Neuron (in vitro differentiated cells): Measurements from ENCODE around the gene SCAF1.
"Not testable (repeated sequence)": the region's sequence is repeated elsewhere in the genome, so short reads cannot be mapped to it uniquely, and the experiment has no call there.

Experiments used
- H2AFZ ChIP-seq: one replicate; pipeline ENCODE4 v1.6.1; 2013; ENCODE audit warnings: low read depth, mild to moderate bottlenecking, inconsistent platforms, low read length, moderate library complexity
- H3K27me3 ChIP-seq: one replicate; pipeline ENCODE4 v1.6.1; 2013; ENCODE audit warnings: low read length; ENCODE audit not compliant: insufficient read depth
- H3K36me3 ChIP-seq: one replicate; pipeline ENCODE4 v1.6.1; 2013; ENCODE audit warnings: low read length; ENCODE audit not compliant: insufficient read depth
- H3K4me1 ChIP-seq: one replicate; pipeline ENCODE4 v1.6.1; 2013; ENCODE audit warnings: low read length; ENCODE audit not compliant: insufficient read depth
- H3K4me3 ChIP-seq: 2 replicates; pipeline ENCODE4 v1.5.1; 2013; ENCODE audit warnings: mild to moderate bottlenecking, low read length, moderate library complexity
- H3K9me3 ChIP-seq: one replicate; pipeline ENCODE4 v1.6.1; 2013; ENCODE audit warnings: low read length

The SCAF1 gene

DNA sequence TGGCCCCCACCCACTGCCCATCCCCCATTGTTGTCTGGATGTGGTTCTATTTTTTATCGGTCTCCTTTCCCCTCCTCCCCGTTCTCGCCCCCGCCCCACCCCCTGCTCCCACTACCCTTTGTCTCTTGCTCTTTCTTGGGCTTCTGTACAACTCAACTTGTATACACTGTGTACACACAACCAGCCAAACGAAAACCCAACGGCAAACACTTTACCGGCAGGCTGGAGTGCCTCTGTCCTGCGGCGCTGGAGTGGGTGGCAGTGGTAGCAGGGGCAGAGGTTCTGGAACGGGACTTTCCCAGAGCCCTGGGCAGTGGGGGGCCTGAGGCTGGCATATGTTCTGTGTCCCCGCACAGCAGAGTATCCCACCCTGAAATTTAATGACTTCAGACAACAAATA is 15.8 kb upstream of the SCAF1 start:
- Histone ChIP-seq H2AFZ (no peak overlapping the region), H3K27me3 (no peaks in the 10 kb centered on the region), H3K4me3 (no peak overlapping the region), H3K36me3 (peaks cover 46% of the 10 kb centered on the region), H3K9me3 (no peaks in the 10 kb centered on the region), H3K4me1 (no peaks in the 10 kb centered on the region)

DNA sequence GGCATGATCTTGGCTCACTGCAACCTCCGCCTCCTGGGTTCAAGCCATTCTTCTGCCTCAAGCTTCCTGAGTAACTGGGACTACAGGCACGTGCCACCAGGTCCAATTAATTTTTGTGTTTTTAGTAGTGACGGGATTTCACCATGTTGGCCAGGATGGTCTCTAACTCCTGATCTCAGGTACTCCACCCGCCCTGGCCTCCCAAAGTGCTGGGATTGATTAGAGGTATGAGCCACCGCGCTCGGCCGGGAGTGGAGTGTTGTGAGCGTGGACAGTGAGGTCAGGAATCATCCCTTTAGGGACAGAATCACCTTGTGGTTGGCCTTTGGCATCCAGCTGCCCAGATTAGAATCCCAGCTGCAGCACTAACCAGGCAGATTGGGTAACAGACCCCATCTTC is 12.3 kb upstream of the SCAF1 start:
- no peaks in the 10 kb centered on the region for H3K27me3 ChIP-seq
- no peaks in the 10 kb centered on the region for H3K9me3 ChIP-seq
- peaks cover 25% of the 10 kb centered on the region for H3K36me3 ChIP-seq
- no peak overlapping the region for H3K4me3 ChIP-seq
- H2AFZ ChIP-seq = no peak overlapping the region
- H3K4me1 ChIP-seq = no peaks in the 10 kb centered on the region

GRCh38 chr19:49631014-49631588 is 10.9 kb upstream of the SCAF1 start:
- H3K27me3 ChIP-seq = no peaks in the 10 kb centered on the region
- peaks cover 14% of the 10 kb centered on the region for H3K36me3 ChIP-seq
- no peaks in the 10 kb centered on the region for H3K9me3 ChIP-seq
- no peak overlapping the region for H3K4me3 ChIP-seq
- H3K4me1 ChIP-seq = peaks cover 4% of the 10 kb centered on the region
- no peak overlapping the region for H2AFZ ChIP-seq

- peaks cover 8% of the 10 kb centered on the region for H3K36me3 ChIP-seq
- H3K9me3 ChIP-seq = no peaks in the 10 kb centered on the region
- no peaks in the 10 kb centered on the region for H3K27me3 ChIP-seq
- peaks cover 10% of the 10 kb centered on the region for H3K4me1 ChIP-seq
- no peak overlapping the region for H3K4me3 ChIP-seq
- no peak overlapping the region for H2AFZ ChIP-seq
Observed at GRCh38 chr19:49631610-49632192, 10.3 kb upstream of the SCAF1 start.

GRCh38 chr19:49632576-49632975 is 9.4 kb upstream of the SCAF1 start:
- Histone ChIP-seq H2AFZ (no peak overlapping the region), H3K9me3 (no peaks in the 10 kb centered on the region), H3K36me3 (peaks cover 8% of the 10 kb centered on the region), H3K4me3 (no peak overlapping the region), H3K4me1 (peaks cover 13% of the 10 kb centered on the region), H3K27me3 (no peaks in the 10 kb centered on the region)

DNA sequence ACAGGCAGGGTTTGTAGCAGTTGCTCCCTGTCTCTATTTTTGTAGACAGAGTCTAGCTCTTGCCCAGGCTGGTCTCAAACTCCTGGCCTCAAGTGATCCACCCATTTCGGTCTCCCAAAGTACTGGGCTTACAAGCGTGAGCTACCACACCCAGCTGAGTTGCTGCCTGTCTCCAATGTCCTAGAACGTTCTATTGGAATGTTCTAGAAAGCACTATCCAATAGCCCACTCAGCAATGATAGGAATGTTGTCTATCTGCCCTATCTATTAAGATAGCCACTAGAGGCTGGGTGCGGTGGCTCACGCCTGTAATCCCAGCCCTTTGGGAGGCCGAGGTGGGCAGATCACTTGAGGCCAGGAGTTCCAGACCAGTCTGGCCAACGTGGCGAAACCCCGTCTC is 8.7 kb upstream of the SCAF1 start:
- not testable (repeated sequence) for H3K36me3 ChIP-seq, H3K9me3 ChIP-seq, H2AFZ ChIP-seq, H3K4me3 ChIP-seq, H3K27me3 ChIP-seq
- peaks cover 19% of the 10 kb centered on the region for H3K4me1 ChIP-seq

DNA sequence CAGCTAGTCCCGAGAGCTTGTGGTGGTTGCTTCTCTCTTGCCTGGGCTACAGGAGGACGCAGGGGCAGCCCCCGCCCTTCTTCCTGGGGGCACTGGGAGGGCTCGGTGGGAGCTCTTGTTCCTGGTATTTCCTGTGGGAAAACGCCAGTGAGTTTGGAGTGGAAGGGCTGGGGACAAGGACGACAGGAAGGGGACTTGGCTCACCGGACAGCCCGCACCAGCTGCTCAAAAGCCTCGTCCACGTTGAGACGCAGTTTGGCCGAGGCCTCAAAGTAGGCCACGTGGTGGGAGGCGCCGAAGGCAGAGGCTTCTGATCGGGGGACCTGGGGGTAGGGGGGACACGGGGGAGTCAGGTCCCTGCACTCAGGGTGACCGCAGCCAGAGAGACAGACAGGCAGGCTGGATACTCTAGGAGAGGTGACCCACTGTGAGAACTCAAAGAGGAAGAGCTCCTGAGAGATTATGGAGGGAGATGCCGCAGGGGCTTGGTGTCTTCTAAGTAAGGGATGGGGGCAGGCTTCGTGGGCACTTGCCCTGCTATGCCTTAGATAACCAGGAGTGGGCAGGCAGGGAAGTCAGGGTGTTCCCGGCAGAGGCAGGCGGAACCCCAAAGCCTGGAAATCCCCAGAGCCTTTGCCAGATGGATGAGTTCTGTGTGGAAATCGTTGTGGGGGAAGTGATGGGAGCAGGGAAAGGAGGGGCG is 6.3 kb upstream of the SCAF1 start:
- no peaks in the 10 kb centered on the region for H3K36me3 ChIP-seq
- no peaks in the 10 kb centered on the region for H3K27me3 ChIP-seq
- peaks cover 26% of the 10 kb centered on the region for H3K4me1 ChIP-seq
- H3K4me3 ChIP-seq = no peak overlapping the region
- no peaks in the 10 kb centered on the region for H3K9me3 ChIP-seq
- no peak overlapping the region for H2AFZ ChIP-seq

DNA sequence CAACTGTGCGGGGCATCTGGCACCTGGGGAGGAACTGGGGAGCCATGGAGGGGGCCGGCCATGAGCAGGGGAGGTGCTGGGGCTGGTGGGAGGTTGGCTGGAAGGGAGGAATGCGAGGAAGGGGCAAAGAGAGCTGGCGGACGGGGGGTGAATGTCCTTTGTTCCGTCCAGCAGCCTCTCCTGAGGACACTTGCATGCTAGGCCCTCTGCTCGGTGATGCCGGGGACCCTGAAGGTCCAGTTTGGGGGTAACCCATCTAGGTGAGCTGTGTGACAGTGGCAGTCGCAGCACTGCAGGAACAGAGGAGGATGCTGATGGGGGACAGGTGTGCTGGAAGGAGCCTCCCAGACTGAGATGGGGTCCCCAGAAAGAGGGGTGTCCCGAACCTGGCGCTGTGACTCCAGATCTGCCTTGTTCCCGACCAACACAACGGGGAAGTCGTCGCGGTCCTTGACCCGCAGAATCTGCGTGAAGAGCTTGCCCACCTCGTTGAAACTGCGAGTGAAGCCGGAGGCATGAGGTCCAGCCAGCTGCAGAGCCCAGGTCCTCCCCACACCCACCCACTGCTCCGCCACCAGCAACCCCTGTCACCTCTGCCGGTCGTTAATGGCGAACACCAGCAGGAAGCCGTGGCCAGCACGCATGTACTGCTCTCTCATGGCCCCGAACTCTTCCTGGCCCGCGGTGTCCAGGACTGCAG is 5.6 kb upstream of the SCAF1 start:
- Histone ChIP-seq H3K4me1 (peaks cover 33% of the 10 kb centered on the region), H3K36me3 (no peaks in the 10 kb centered on the region), H3K9me3 (no peaks in the 10 kb centered on the region), H2AFZ (no peak overlapping the region), H3K4me3 (no peak overlapping the region), H3K27me3 (no peaks in the 10 kb centered on the region)

DNA sequence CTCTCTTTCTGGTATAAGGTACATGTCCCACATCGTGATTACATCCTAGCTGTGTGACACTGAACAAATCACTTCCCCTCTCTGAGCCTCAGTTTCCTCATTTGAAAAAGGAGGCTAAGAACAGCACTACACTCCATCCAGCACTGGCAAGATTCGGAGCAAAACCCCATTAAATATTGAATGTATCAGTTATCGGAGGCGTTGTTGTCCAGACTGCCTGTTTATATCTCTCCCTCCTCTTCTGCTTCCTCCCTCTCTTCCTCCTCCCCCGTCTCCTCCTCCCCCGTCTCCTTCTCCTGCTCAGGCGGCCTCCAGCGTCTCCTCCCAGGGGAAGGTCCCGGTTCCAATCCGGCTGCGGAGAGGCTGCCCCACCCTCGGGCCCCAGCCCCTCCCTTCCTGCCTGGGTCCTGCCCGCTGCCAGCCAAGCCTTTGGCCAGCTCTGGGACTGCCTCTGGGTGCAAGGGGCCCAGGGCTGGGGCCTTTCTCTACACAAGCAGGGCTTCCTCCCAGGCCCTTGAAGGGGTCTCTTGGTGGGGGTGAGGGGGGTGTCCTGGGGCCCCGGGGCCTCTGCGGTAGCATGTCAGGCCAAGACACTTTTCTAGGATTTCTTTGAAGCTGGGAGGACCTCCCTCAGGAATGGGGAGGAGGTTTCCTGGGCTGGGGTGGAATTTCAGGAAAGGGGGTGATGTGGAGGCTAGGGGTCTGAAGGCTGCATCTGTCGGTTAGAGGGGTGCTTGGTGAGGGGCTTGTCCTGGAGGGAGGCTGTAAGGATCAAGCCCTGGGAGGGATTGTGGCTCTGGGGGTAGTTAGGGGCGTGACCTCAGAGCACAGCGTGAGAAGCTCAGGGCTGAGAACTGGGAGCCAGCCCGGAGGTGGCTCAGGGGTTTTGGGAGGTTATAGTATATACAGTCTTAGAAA is 3.9 kb upstream of the SCAF1 start:
- Histone ChIP-seq H3K27me3 (no peaks in the 10 kb centered on the region), H3K36me3 (no peaks in the 10 kb centered on the region), H3K4me1 (peaks cover 38% of the 10 kb centered on the region), H3K9me3 (no peaks in the 10 kb centered on the region), H3K4me3 (no peak overlapping the region), H2AFZ (no peak overlapping the region)

GRCh38 chr19:49639401-49640112 is 2.5 kb upstream of the SCAF1 start:
- Histone ChIP-seq H3K27me3 (no peaks in the 10 kb centered on the region), H2AFZ (peak overlapping the region; percentile 23), H3K9me3 (no peaks in the 10 kb centered on the region), H3K4me1 (peaks cover 45% of the 10 kb centered on the region), H3K36me3 (peaks cover 4% of the 10 kb centered on the region), H3K4me3 (peak overlapping the region; percentile 33)

DNA sequence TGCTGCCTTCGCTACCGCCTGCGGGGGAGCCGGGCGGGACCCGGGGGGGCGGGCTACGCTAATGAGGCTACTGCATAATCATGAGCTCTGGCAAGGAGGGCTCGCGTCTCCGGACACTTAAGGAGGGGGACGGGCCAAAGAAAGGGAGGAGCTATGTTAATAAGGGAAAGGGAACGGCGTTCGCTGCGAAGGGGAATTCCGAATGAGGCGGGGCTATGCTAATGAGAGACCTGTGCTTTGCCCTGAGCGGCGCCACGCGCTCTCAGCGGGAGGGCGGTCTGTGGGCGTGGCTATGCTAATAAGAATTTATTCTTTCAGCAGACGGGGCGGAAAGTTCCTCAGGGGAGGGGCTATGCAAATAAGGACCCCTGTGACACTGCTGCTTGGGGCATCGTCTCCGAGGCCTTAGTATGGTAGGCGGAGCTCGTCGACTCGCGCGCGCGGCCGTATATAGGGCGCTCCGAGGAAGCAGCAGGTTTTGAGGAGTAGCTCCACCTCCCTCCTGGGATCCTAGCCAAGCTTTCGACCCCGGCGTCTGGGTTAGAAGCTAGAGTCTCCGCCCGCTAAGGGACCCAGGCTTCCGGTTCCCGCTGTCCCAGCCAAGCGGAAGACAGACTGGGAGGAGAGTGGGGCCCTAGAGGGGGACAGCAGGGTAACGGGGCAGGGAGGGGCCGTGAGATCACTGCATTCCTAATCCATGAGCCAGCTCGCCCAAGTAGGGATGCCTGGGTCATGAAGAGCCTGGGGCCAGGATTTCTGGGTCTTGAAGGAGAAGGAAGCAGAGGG is 1.7 kb upstream of the SCAF1 start, which contains the start of gene RRAS:
Gene RRAS (minus strand): TSS at position 31 of the 786 bp plus-strand sequence. CDS start 45 bp downstream, outside the sequence.
- peaks cover 10% of the 10 kb centered on the region for H3K36me3 ChIP-seq
- H3K27me3 ChIP-seq = no peaks in the 10 kb centered on the region
- H3K4me1 ChIP-seq = peaks cover 45% of the 10 kb centered on the region
- peak within 1 kb of the TSS; percentile 60 for H3K4me3 ChIP-seq
- peak within 1 kb of the TSS; percentile 23 for H2AFZ ChIP-seq
- H3K9me3 ChIP-seq = no peaks in the 10 kb centered on the region
